Midbrain (tissue), 1 donor: Measurements from ENCODE around the gene SIL1.
"Not testable (repeated sequence)": the region's sequence is repeated elsewhere in the genome, so short reads cannot be mapped to it uniquely, and the experiment has no call there.

ENCODE experiments used
- DNase-seq: peaks from one replicate; lab custom pipeline; 2025; lab: John Stamatoyannopoulos, UW

The SIL1 gene

DNA sequence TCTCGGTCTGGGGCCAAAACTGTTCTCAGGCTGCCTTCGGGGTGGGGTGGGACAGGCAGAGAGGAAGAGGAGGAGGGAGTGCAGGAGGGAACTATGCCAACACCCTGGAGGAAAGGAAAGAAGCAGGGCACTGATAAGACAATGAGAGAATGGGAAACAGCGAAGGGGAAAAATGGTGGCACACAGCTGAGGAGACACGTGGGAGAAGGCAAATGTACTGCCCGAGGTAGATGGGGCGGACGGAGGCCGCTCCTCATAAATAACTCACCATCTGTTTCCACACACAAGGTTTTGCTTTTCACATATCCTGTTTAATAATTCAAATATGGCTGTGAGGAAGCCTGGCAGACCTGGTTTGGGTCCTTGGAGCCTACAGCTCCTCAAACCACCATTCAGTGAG is 174.9 kb downstream of the SIL1 start:
- no peak for DNase-seq

DNA sequence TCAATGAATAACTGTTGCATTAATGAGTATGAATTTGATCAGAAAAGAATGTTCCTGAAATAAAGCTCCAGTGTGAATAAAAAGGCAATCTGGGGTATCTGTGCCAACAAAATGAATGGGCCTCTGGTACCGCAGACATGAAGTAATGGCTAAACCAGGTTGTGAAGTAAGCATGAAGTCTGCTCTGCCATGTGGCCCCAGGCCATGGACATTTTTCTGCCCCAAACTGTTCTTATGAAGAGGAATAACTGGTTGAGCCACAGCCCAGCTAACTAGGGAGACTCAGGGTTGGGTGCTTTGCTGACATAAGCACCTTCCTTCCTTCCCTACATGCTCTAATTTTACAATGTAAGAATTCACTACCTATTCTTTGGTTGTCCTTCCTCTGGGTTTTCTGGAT is 175.6 kb downstream of the SIL1 start:
- no peak for DNase-seq

DNA sequence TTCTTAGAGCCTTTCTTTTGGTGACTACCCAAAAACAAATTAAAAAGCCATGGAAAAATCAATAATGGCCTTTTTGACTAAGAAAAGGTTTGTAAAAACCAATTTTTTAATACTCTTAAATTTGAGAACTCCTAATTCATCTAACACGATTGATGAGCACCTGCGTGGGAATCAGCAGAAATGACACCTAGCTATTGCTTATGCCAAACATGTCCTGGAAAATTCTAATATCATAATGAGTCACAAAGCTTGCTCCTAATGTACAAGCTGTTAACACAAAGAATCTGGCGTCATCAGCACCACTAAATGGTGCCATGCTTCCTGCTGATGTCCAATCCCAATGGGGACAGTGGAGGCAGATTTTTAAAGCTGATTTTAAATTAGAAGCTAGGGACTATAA is 176.8 kb downstream of the SIL1 start:
- no peak for DNase-seq

DNA sequence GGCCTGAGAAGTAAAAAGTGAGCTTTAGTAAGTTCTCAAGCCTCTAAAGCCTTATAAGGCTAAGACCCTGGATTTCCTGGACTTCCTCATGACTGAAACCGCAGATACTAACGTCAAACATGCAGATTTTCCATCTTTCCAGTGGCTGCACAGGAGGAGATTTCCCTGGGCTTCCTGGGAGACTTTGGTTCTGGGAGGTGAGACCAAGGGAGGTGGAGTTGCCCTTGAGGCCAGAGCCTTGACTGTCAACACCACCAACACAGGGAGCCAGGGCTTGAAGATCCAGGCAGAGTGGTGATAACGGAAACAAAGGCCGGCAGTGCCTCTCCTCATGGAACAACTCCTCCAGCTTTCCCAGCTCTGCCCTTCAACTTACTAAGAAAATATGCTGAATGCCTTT is 178.3 kb downstream of the SIL1 start:
- DNase-seq, result no peak

DNA sequence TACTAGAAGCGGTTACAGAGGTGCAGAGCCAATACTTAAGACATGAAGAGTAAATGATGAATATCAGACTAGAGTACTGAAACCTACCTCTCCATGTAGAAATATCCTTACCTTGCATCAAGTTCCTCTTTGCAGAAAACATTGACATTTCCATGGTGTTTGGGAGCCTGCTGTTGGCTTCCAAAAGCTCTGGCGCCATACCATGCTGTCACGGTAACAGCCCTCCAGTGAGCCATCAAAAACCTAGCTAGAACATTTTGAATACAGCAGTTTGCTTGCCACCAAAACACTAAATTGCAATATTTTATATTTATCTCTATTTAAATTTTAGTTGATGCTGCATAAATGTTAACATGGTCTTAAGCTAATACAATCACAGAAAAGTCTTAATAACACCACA is 179.0 kb downstream of the SIL1 start:
- no peak for DNase-seq

DNA sequence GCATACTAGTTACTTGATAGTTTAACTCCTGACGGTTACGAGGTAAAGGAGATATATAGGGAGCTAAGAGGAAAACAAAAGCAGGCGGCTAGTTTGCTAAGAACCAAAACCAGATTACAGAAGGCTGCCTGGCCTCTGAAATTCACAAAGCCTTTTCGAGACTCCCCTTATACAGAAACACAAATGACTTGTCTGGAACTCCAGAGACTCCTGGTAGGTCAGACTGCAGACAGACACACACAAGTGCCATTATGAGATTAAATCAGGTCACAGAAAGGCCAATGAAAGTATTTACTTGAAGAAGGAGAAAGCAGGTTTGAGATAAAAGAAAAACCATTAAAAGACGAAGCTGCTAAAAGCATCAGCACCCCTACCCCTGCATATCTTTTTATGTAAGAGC is 180.5 kb downstream of the SIL1 start:
- no peak for DNase-seq

DNA sequence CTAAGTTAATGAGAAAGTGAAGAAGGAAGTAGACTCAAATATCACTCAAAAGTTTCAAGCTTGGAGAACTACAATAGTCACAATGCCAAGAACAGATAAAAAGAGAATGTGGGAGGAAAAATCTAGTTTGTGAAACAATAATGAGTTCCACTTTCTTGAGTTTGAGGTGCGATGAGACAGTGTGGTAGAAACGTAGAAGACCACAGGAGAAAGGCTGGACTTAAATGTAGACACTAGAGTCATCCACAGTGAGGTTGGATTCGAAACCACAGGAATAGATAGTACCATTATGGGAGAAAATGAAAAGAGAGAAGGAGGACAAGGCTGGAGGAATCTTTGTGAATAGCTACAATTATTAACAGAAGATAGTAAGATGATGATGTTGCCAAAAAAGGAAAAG is 182.0 kb downstream of the SIL1 start:
- no peak for DNase-seq

DNA sequence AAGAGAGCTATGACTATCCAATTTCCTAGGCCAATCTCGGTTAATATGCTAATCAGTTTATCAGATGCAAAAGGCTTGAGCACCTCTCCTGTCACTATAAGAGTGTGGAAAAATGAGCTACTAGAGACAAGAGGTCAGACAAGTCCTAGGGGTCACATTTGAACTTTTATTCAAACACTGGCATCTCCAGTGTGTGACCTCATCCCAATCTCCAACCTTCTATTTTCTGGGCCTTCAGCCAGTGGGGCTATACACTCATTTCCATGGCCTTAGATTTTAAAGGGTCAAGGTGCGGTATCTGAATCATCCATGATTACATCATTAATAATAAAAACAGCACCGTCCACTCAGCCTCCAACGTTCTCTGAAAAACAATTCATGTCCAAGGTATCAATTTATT is 183.4 kb downstream of the SIL1 start:
- DNase-seq, result no peak

DNA sequence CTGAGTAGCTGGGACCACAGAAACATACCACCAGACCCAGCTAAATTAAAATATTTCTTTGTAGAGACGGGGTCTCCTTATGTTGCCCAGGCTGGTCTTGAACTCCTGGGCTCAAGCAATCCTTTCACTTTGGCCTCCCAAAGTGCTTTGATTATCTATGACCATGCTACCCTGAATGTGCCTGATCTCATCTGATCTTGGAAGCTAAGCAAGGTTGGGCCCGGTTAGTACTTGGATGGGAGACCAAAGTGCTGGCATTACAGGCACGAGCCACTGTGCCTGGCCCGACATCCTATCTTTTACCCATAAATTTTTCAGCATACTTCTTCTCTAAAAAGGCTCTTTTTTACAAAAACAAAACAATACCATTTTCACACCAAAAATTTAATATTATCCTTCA is 186.0 kb downstream of the SIL1 start:
- DNase-seq, result no peak

DNA sequence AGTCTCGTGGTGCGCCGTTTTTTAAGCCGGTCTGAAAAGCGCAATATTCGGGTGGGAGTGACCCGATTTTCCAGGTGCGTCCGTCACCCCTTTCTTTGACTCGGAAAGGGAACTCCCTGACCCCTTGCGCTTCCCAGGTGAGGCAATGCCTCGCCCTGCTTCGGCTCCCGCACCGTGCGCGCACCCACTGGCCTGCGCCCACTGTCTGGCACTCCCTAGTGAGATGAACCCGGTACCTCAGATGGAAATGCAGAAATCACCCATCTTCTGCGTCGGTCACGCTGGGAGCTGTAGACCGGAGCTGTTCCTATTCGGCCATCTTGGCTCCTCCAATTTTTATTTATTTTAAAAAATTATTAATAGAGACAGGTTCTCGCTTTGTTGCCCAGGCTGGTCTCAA is 187.0 kb downstream of the SIL1 start:
- DNase-seq, result not testable (repeated sequence)

DNA sequence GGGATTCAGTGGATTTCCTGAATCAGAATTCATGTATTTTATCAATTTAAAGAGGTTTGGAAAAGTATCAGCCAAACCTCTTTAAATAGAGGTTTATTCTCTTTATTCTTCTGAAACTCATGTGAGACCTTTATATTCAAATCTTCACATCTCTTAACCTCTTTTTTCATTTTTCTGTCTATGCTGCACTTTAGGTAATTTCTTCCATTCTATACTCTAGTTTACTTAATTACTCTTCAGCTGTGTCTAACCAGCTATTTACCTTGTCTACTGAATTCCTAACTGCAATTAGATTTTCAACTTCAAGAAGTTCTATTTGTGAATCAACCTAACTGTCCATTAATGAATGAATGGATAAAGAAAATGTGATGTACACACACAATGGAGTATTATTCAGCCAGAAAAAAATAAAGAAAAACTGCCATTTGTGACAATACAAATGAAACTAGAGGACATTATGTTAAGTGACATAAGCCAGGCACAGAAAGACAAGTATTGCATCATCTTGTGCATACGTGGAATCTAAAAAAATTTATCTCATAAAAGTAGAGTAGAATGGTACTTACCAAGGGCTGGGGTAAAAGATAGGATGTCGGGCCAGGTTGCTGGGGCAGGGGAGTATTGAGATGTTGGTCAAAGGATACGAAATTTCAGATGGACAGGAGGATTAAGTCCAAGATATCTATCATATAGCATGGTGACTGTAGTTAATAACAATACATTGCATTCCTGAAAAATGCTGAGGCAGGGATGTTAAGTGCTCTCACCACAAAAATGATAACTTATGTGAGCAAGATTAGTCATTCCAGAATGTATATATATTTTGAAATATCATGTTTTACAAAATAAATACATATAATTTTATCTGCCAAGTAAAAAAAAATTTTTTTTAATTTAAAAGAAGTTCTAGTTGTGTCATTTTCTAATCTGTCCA is 193.5 kb downstream of the SIL1 start:
- DNase-seq, result no peak

DNA sequence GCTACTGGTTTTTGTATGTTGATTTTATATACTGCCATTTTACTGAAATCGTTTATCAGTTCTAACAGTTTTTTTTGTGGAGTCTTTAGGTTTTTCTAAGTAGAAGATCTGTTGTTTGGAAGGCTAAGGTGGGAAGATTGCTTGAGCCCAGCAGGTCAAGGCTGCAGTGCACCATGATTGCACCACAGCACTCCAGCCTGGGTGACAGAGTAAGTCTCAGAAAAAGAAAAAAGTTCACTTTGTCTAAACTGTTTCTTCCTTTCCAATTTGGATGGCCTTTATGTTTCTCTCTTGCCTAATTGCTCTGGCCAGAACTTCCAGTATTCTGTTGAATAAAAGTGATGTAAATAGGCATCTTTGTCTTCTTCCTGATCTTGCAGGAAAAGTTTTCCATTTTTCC is 198.5 kb downstream of the SIL1 start:
- peak; percentile 6 for DNase-seq

DNA sequence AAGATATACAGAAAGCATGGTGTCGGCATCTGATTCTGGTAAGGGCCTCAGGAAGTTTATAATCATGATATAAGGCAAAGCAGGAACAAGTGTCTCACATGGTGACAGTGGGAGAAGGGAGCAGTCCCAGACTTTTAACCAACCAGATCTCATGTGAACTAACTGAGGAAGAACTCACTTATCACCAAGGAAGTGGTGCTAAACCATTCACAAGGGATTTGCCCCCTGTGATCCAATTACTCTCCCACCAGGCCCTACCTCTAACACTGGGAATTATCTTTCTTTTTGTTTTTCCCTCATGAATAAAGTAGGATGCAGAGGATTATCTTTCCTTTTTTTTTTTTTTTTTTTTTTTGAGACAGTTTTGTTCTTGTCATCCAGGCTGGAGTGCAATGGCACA is 199.6 kb downstream of the SIL1 start:
- no peak for DNase-seq

DNA sequence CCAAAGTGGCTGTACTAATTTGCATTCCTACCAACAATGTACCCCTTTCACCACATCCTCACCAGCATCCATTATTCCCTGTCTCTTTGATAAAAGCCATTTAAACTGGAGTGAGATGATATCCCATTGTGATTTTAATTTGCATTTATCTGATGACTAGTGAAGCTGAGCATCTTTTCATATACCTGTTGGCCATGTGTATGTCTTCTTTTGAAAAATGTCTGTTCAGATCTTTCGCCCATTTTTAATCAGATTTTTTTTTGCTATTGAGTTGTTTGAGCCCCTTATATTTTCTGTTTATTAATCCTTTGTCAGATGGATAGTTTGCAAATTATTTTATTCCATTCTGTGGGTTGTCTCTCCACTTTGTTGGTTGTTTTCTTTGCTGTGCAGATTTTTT is 202.0 kb downstream of the SIL1 start:
- no peak for DNase-seq

DNA sequence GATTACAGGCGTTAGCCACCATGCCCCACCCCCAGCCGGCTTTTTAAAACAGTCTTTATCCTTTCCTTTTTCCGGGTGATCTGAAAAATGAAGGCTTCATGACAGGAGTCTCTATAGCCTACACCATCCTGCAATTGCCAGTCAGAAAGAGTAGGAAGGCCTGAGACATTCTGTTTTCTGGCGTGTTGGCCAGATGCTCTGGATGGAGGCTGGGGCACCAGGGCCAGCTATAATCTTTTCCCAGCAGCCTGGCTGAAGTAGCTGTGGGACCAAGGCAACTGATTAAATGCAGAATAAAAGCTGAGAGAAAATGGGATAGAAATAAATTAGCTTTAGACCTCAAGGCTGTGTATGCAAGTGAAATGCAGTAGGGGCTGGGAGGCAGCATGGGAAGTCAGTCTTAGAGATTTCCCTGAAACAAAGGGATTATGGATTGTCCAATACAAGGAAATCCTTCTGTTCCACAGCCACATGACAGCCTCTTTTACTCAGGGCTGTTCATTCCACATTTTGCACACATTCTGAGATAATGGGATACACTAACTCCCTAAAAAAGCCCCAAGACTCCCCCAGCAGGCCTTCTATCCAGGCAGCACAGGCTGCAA is 207.1 kb downstream of the SIL1 start:
- DNase-seq, result no peak

DNA sequence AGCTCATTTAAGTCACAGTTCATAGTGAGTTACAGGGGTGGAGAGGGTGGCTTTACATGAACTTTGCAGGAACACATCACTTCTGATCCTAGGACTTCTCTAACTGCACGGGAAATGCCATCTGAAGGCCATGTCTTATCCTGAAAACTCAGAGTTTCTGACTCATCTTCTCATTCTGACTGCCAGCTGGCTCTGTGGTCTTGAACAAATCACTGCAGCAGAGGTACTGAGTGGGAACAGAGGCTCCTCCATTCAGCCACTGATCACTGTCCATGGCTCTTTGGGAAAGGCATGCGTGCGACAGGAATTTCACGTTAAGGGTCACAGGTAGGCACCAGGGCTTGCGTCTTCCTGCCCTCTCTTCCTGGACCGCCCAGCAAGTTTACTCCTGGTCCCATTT is 208.4 kb downstream of the SIL1 start:
- DNase-seq, result no peak

DNA sequence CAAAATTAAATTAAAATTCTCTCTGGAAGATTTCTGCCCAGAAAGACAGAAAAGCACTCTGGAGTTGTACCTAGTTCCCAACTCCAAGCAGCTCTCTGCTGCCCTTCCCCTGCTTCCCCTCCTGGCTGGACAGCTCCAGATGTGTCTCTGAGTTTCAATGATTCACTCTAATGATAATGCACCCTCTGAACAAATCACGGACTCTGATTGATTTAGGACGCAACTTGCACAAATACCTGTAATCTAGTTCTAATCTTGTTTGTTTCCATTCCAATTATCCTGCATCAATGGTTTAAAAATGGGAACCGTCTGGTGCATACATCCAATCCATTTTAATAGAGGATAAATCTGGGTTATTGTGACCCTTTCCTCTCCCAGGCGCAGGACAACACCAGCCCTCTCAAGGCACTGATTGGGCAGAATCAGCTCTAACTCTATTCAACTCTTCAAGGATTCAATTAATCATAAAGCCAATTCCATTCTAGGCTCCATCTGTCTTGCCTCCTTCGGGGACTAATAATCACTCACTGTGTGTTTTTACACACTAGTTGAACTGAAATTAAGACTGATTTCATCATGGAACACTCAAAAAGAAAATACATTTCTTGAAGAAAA is 211.9 kb downstream of the SIL1 start:
- no peak for DNase-seq

DNA sequence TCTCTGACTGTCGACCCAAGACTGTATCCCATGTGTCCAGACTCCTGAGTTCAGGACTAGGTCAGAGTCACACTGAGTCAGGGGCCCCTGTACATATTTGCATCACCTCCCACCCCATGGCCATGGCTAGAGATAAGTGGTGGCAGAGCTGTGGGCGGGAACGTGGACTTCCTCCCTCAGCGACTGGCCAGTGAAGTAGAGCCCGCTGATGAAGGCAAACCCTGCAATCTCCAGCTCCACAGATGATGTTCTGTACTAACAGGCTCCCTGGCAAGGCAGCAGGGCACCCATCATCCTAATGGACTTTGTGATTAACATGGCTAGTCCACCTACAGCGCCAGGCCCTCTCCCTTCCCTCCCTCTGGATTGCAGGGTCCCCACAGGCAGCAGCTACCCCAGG is 212.5 kb downstream of the SIL1 start:
- DNase-seq, result no peak

DNA sequence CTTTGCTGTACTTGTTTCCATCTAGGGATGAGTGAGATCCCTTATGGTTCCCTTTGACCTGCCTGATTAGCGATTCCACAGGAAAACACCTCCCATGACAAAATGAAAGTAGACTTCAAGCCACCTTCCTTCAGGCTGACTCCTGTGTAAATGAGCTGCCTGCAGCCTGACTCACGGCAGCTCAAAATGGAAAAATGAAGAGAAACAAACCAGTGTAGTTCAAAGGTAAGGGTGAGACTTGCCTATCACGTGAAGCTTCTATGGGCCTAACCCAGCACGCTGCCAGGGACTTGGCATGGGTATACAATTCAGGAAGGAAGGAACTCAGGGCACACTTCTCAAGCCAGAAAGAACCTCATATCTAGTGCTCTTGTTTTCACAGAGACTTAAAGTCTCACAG is 212.9 kb downstream of the SIL1 start:
- no peak for DNase-seq

DNA sequence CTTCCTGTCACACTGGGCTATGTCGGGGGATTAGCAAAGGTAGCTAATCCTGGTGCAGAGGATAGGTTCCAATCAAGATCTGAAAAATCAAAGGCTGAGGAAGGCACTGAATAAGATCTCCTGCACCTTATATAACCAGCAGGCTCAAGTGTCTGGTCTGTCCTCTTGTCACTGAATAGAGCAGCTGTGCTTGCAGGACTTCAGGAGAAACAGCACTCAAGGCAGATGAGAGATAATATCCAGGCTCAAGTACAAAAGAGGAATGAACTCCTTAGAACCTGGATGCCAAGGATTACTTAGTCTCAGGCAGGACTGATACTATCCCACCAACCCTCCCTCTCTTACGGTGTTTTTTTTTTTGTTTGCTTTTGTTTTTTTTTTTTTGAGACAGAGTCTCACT is 214.2 kb downstream of the SIL1 start:
- DNase-seq, result no peak

DNA sequence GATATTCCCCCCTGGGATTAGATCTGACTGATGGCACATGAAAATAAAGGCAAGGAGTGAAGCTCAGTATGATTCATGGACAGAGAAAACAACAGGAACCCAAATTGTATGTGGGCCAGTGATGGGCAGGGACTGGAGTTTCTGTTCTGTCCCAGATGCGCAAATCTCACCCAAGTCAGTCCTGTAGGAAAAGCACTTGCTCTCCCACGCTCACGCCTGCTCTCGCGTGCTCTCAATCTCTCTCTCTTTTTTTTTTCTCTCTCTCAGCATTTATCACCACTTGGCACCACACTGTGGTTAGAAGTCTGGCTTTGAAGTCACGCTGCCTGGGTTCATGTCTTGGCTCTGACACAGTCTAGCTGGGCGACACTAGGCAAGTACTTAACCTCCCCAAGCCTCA is 216.6 kb downstream of the SIL1 start:
- no peak for DNase-seq

DNA sequence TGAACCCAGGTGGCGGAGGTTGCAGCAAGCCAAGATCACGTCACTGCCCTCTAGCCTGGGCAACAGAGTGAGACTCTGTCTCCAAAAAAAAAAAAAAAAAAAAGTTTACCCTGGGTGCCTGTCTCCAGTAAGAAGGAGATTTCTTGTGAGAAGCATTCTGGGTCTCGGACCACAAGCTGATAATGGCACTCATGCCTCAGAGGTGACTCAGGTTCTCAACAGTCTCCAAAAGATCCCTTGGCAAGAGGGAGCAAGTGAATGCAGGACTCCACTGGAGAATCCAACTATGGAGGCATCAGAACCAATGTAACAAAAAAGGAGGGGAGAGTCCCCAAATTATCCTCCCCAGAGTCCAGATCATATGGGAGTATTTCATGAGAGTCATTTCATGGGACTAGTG is 217.0 kb downstream of the SIL1 start:
- no peak for DNase-seq

DNA sequence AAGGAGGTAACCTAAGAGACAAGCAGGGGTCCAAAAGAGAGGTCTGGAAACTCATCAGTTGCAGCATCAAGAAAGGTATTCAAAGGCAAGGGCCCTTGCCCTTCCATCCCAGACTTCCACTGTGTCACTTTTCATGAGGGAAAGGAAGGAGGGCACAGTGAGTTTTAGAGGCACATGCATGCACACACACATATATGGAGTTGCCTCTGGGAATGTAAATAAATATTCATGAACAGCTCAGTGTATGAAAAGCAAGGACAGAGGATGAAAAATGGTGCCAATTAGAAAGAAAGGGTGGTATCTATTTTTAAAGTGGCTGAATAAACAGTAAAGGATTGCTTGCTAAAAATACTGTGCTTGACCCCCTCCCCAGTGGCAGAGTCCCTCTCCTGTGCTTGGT is 217.7 kb downstream of the SIL1 start:
- DNase-seq, result no peak
